Measurements from ENCODE around the gene PRELID1.
A peak's percentile ranks its signal among the peaks of the same experiment; 100 is the strongest.

- no peak for TF ChIP-seq CTCF (IDR thresholded peaks at IDR 0.05 in 8 of 11, conservative IDR thresholded peaks at IDR 0.05 in 3 of 11)
- no peak for TF ChIP-seq POLR2A (IDR thresholded peaks at IDR 0.05)
- TF ChIP-seq POLR2AphosphoS5 (IDR thresholded peaks at IDR 0.05) = peak in 1 of 3 donors; percentile 10
Measured at GRCh38 chr5:177302354-177303110, 1.1 kb upstream of the PRELID1 start.
